ENCODE data around the gene HGFAC.
A peak's percentile ranks its signal among the peaks of the same experiment; 100 is the strongest.

HGFAC gene

GRCh38 chr4:3493720-3494461 lies 52.1 kb downstream of the HGFAC start:
- no peak overlapping the region for H3K27ac ChIP-seq (replicated peaks)
- peaks cover 10% of the 10 kb centered on the region for H3K27me3 ChIP-seq (ENCODE audit: insufficient read depth, poor library complexity, severe bottlenecking)
- TF ChIP-seq SPI1 (IDR thresholded peaks at IDR 0.05; ENCODE audit: borderline replicate concordance, low read depth) (no peak), GABPA (IDR thresholded peaks at IDR 0.05; ENCODE audit: low read depth) (no peak), REST (IDR thresholded peaks at IDR 0.05; ENCODE audit: insufficient replicate concordance, low read depth) (no peak), POLR2AphosphoS5 (IDR thresholded peaks at IDR 0.05; ENCODE audit: low read depth) (no peak)
- TF ChIP-seq, protein P1, sequence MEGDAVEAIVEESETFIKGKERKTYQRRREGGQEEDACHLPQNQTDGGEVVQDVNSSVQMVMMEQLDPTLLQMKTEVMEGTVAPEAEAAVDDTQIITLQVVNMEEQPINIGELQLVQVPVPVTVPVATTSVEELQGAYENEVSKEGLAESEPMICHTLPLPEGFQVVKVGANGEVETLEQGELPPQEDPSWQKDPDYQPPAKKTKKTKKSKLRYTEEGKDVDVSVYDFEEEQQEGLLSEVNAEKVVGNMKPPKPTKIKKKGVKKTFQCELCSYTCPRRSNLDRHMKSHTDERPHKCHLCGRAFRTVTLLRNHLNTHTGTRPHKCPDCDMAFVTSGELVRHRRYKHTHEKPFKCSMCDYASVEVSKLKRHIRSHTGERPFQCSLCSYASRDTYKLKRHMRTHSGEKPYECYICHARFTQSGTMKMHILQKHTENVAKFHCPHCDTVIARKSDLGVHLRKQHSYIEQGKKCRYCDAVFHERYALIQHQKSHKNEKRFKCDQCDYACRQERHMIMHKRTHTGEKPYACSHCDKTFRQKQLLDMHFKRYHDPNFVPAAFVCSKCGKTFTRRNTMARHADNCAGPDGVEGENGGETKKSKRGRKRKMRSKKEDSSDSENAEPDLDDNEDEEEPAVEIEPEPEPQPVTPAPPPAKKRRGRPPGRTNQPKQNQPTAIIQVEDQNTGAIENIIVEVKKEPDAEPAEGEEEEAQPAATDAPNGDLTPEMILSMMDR (IDR thresholded peaks at IDR 0.05; ENCODE audit: insufficient read depth, low read length): no peak
- no peak overlapping the region for H3K4me3 ChIP-seq (replicated peaks; ENCODE audit: insufficient read depth, low read length)
- DNase-seq (ENCODE audit: low read depth in 1 of 2, low spot score in 1 of 2): peak in 1 of 2 experiments; percentile 18

DNA sequence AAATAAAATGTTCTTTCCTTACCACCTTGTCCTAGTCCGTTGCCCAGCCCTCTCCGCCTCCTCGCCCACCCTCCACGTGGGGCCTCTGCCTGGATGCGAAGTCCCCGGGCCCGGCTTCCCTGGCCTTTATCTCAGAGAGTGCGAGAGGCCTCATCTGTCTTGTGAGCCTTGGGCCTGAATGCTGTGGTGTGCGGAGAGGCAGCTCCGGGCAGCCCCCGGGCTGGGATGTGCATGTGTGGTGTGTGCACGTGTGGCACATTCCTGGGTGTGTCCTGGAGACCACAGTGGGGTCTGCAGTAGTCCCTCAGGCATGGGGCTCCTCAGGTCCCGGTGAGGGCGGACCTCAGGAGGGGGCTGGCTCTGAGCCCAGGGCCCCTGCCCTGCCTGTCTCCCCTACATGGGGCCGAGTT lies 52.7 kb downstream of the HGFAC start:
- H3K27me3 ChIP-seq (ENCODE audit: insufficient read depth, poor library complexity, severe bottlenecking): peaks cover 10% of the 10 kb centered on the region
- TF ChIP-seq REST (IDR thresholded peaks at IDR 0.05; ENCODE audit: insufficient replicate concordance, low read depth) (no peak), POLR2AphosphoS5 (IDR thresholded peaks at IDR 0.05; ENCODE audit: low read depth) (no peak)
- H3K27ac ChIP-seq (replicated peaks): no peak overlapping the region
- H3K4me3 ChIP-seq (replicated peaks; ENCODE audit: insufficient read depth, low read length): no peak overlapping the region
- no peak for DNase-seq (ENCODE audit: low read depth in 1 of 2, low spot score in 1 of 2)

GRCh38 chr4:3495204-3495975 lies 53.6 kb downstream of the HGFAC start:
- peaks cover 10% of the 10 kb centered on the region for H3K27me3 ChIP-seq (ENCODE audit: insufficient read depth, poor library complexity, severe bottlenecking)
- DNase-seq (ENCODE audit: low read depth in 1 of 2, low spot score in 1 of 2): no peak

DNA sequence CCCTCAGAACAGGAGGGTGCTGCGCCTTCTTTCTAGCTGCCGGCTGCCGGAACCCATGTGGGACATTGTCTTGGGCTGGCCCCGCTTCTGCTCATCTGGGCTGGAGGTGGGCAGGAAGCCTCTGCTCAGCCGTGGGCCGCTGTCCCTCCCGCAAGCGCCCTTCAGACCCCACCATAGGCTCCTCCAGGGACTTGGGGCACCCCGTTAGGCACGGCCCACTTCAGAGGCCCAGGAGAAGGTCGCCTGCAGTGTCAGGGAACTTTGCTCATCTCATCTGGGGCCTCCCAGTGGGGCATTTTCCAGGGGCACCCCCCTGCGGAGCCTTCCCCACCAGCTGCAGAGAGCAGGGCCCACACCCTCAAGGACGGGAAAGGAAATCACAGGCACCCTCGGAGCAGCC lies 54.3 kb downstream of the HGFAC start:
- TF ChIP-seq REST (IDR thresholded peaks at IDR 0.05; ENCODE audit: insufficient replicate concordance, low read depth) (no peak), SPI1 (IDR thresholded peaks at IDR 0.05; ENCODE audit: borderline replicate concordance, low read depth) (no peak), POLR2AphosphoS5 (IDR thresholded peaks at IDR 0.05; ENCODE audit: low read depth) (no peak), GABPA (IDR thresholded peaks at IDR 0.05; ENCODE audit: low read depth) (no peak)
- TF ChIP-seq, protein P1 (IDR thresholded peaks at IDR 0.05; ENCODE audit: insufficient read depth, low read length): no peak
- DNase-seq (ENCODE audit: low read depth in 1 of 2, low spot score in 1 of 2): no peak
- no peak overlapping the region for H3K4me3 ChIP-seq (replicated peaks; ENCODE audit: insufficient read depth, low read length)
- peaks cover 10% of the 10 kb centered on the region for H3K27me3 ChIP-seq (ENCODE audit: insufficient read depth, poor library complexity, severe bottlenecking)
- no peak overlapping the region for H3K27ac ChIP-seq (replicated peaks)

More at GRCh38 chr4:3495204-3495975, 53.6 kb downstream of the HGFAC start:
- Histone ChIP-seq H3K27ac (replicated peaks) (no peak overlapping the region), H3K4me3 (replicated peaks; ENCODE audit: insufficient read depth, low read length) (no peak overlapping the region)
- TF ChIP-seq GABPA (IDR thresholded peaks at IDR 0.05; ENCODE audit: low read depth): no peak
